ENCODE measurements around the gene PAPPA. TPM values are rescaled to one million over a fixed set of nuclear protein-coding genes. Genes with fewer than 3 reads are reported as not detected.

Gene PAPPA
- polyA plus RNA-seq, 1 experiment = 39.9 TPM

- no peaks in the 10 kb centered on the region for H3K27me3 ChIP-seq (ENCODE audit: control insufficient read depth, insufficient read depth, low read length)
- ChIA-PET POLR2A (no interaction called here), CTCF (interaction anchor here (1.1 kb wide), 2 partner anchors 13 to 38 kb away, joined by 3 read pairs; no protein-coding TSS in a partner anchor)
- no peak overlapping the region for H3K4me3 ChIP-seq (ENCODE audit: low read depth, low read length)
- TF ChIP-seq, protein P1, sequence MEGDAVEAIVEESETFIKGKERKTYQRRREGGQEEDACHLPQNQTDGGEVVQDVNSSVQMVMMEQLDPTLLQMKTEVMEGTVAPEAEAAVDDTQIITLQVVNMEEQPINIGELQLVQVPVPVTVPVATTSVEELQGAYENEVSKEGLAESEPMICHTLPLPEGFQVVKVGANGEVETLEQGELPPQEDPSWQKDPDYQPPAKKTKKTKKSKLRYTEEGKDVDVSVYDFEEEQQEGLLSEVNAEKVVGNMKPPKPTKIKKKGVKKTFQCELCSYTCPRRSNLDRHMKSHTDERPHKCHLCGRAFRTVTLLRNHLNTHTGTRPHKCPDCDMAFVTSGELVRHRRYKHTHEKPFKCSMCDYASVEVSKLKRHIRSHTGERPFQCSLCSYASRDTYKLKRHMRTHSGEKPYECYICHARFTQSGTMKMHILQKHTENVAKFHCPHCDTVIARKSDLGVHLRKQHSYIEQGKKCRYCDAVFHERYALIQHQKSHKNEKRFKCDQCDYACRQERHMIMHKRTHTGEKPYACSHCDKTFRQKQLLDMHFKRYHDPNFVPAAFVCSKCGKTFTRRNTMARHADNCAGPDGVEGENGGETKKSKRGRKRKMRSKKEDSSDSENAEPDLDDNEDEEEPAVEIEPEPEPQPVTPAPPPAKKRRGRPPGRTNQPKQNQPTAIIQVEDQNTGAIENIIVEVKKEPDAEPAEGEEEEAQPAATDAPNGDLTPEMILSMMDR (IDR thresholded peaks at IDR 0.05; ENCODE audit: insufficient read depth, low read depth, low read length) = no peak
- peaks cover under 1% of the 10 kb centered on the region; the same call in 1 of the 2 replicates for H3K36me3 ChIP-seq (ENCODE audit: control insufficient read depth, insufficient read depth, low read length)
- DNase-seq (ENCODE audit: low read depth) = no peak
These were observed 132.7 kb downstream of the PAPPA start for GRCh38 chr9:116286297-116286696.

DNA sequence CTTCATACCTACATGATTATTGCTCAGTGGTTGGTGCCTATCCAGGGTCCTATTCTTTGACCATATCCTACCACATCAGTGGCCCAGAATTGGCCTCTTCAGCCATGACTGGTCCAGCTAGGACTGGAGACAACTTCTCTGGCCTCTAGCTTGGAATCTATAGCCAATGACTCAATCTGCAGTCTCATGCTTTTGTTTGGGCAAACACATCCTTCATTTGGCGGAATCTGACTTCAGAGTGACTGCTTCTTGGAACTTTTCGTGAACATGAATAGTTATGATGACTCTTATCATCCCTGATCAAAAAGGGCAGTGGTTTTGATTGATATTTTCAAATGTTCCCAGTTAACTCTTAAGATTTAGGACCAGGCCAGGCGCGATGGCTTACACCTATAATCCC is 134.1 kb downstream of the PAPPA start:
- no peak for DNase-seq (ENCODE audit: low read depth)
- POLR2A ChIA-PET = no interaction called here
- no peaks in the 10 kb centered on the region for H3K36me3 ChIP-seq (ENCODE audit: control insufficient read depth, insufficient read depth, low read length)
- H3K4me3 ChIP-seq (ENCODE audit: low read depth, low read length) = no peak overlapping the region
- CTCF ChIA-PET = no interaction called here
- H3K27me3 ChIP-seq (ENCODE audit: control insufficient read depth, insufficient read depth, low read length) = no peaks in the 10 kb centered on the region
- TF ChIP-seq, protein P1 (IDR thresholded peaks at IDR 0.05; ENCODE audit: insufficient read depth, low read depth, low read length) = no peak

DNA sequence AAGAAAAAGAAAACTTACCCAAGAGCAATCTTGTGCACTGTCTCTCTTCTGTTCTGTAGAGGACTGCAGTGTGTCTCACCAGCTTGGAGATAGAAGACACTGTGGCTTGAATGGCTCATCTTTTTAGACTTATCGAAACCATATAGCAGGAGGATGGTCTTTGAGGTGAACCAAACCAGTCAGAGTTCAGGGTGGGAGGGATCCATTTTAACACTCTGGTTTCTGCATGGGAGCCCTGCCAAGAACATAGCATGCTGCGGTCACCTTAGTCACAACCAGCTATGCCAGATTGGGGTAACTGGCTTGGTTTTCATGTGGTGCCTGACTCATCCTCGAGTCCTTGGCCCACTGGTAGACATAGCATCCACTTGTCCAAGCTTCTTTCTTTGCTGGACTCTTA is 135.1 kb downstream of the PAPPA start:
- H3K36me3 ChIP-seq (ENCODE audit: control insufficient read depth, insufficient read depth, low read length) = no peaks in the 10 kb centered on the region; the same call in 1 of the 2 replicates
- TF ChIP-seq, protein P1 (IDR thresholded peaks at IDR 0.05; ENCODE audit: insufficient read depth, low read depth, low read length) = no peak
- ChIA-PET POLR2A (no interaction called here), CTCF (interaction anchor here (0.6 kb wide), 2 partner anchors 49 to 282 kb away, joined by 4 read pairs; no protein-coding TSS in a partner anchor)
- peak; percentile 73 for DNase-seq (ENCODE audit: low read depth)
- H3K4me3 ChIP-seq (ENCODE audit: low read depth, low read length) = no peak overlapping the region
- H3K27me3 ChIP-seq (ENCODE audit: control insufficient read depth, insufficient read depth, low read length) = no peaks in the 10 kb centered on the region

DNA sequence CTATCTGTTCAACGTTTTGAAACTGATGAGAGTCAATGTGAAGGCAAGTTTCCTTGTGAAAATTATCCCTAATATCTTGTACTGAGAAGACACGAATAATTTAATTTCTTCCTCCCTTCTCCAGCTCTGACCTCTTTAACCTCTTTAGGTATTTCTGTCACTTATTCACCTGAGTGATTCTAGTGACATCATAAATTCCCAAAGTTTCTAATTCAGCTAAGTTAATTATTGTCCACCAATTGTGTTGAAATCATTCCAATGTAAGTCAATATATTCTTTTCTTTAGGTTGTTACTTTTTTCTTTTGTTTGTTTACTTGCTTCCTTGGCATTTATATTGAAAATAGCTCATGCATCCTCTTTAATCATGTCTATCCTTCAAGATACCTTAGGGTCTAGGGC is 143.8 kb downstream of the PAPPA start:
- no peak for DNase-seq (ENCODE audit: low read depth)
- CTCF ChIA-PET = no interaction called here
- TF ChIP-seq, protein P1 (IDR thresholded peaks at IDR 0.05; ENCODE audit: insufficient read depth, low read depth, low read length) = no peak
- POLR2A ChIA-PET = no interaction called here
- Histone ChIP-seq H3K4me3 (ENCODE audit: low read depth, low read length) (no peak overlapping the region), H3K36me3 (ENCODE audit: control insufficient read depth, insufficient read depth, low read length) (peaks cover 4% of the 10 kb centered on the region; the same call in 1 of the 2 replicates), H3K27me3 (ENCODE audit: control insufficient read depth, insufficient read depth, low read length) (no peaks in the 10 kb centered on the region)

- Histone ChIP-seq H3K36me3 (ENCODE audit: control insufficient read depth, insufficient read depth, low read length) (peaks cover 8% of the 10 kb centered on the region; the same call in 1 of the 2 replicates), H3K27me3 (ENCODE audit: control insufficient read depth, insufficient read depth, low read length) (no peaks in the 10 kb centered on the region), H3K4me3 (ENCODE audit: low read depth, low read length) (no peak overlapping the region)
- TF ChIP-seq, protein P1 (IDR thresholded peaks at IDR 0.05; ENCODE audit: insufficient read depth, low read depth, low read length) = no peak
- ChIA-PET CTCF (interaction anchor here (1.3 kb wide), 1 partner anchor 11 kb away, joined by 3 read pairs; no protein-coding TSS in a partner anchor), POLR2A (no interaction called here)
- DNase-seq (ENCODE audit: low read depth) = no peak
These were observed 144.7 kb downstream of the PAPPA start for GRCh38 chr9:116298249-116298648.

All from BJ (cell line).